Naive B cell (primary cell): ENCODE results near the gene SLAIN2. TPM values are rescaled to one million over a fixed set of nuclear protein-coding genes. Genes with fewer than 3 reads are reported as not detected.

ENCODE experiments used
- ATAC-seq, 2 donors: fragments of 150-1000 bp; cut with Tn5 transposase; 2 replicates each; pipeline ENCODE4 v1.10.0; 2021; ENCODE audit warnings: low read depth in 2 of 2, mild to moderate bottlenecking in 2 of 2, moderate library complexity in 2 of 2
- DNase-seq: peaks from one replicate; pipeline ENCODE4 v3.0.0; 2022
- H3K27ac Mint-ChIP-seq, 6 donors: one replicate each; pipeline ENCODE4 v1.8.0; 2020 to 2022; ENCODE audit warnings: mild to moderate bottlenecking in 6 of 6, mixed read lengths in 6 of 6, moderate library complexity in 5 of 6, inconsistent platforms in 2 of 6
- H3K27me3 Mint-ChIP-seq, 3 donors: one replicate each; pipeline ENCODE4 v1.8.0; 2021 to 2022; ENCODE audit warnings: mixed read lengths in 3 of 3, mild to moderate bottlenecking in 1 of 3
- H3K36me3 Mint-ChIP-seq, 2 donors: one replicate each; pipeline ENCODE4 v1.8.0; 2020 to 2022; ENCODE audit warnings: mixed read lengths in 2 of 2, inconsistent platforms in 1 of 2, mild to moderate bottlenecking in 1 of 2
- H3K4me1 Mint-ChIP-seq, 3 donors: one replicate each; pipeline ENCODE4 v1.8.0; 2020 to 2022; ENCODE audit warnings: mixed read lengths in 3 of 3, inconsistent platforms in 1 of 3, mild to moderate bottlenecking in 1 of 3, moderate library complexity in 1 of 3
- H3K4me3 Mint-ChIP-seq, 8 donors: one replicate each; pipeline ENCODE4 v1.8.0; 2020 to 2022; ENCODE audit warnings: mild to moderate bottlenecking in 8 of 8, mixed read lengths in 8 of 8, moderate library complexity in 8 of 8, inconsistent platforms in 2 of 8
- H3K9me3 Mint-ChIP-seq, 7 donors: one replicate each; pipeline ENCODE4 v1.8.0; 2020 to 2022; ENCODE audit warnings: mixed read lengths in 7 of 7, mild to moderate bottlenecking in 5 of 7, inconsistent platforms in 2 of 7, moderate library complexity in 1 of 7
- polyA plus RNA-seq, 6 donors: library from polyadenylated mRNA; unstranded; fragments of 300-500 nt; fragmentation: Illumina TruSeq; gene quantifications; one replicate each; pipeline ENCODE4 v1.2.3, GENCODE V29; 2021; ENCODE audit warnings: low read depth in 6 of 6

SLAIN2 gene
- polyA plus RNA-seq, 6 donors from 2014 or later: 14.5 to 33.2 (median 28.0) TPM

GRCh38 chr4:48340276-48340964, 909 bp upstream of the SLAIN2 start:
- ATAC-seq (peak; percentile 1 to 3), DNase-seq (no peak)
- H3K27ac Mint-ChIP-seq: peak overlapping the region; percentile 88 to 99 (median 96)
- peaks cover 26 to 44% (median 34%) of the 10 kb centered on the region in 3 donors for H3K4me1 Mint-ChIP-seq
- H3K36me3 Mint-ChIP-seq: peaks cover 0 to 8% of the 10 kb centered on the region in 2 donors
- H3K27me3 Mint-ChIP-seq: no peaks in the 10 kb centered on the region
- peak overlapping the region; percentile 92 to 99 (median 97) for H3K4me3 Mint-ChIP-seq
- no peaks in the 10 kb centered on the region for H3K9me3 Mint-ChIP-seq

DNA sequence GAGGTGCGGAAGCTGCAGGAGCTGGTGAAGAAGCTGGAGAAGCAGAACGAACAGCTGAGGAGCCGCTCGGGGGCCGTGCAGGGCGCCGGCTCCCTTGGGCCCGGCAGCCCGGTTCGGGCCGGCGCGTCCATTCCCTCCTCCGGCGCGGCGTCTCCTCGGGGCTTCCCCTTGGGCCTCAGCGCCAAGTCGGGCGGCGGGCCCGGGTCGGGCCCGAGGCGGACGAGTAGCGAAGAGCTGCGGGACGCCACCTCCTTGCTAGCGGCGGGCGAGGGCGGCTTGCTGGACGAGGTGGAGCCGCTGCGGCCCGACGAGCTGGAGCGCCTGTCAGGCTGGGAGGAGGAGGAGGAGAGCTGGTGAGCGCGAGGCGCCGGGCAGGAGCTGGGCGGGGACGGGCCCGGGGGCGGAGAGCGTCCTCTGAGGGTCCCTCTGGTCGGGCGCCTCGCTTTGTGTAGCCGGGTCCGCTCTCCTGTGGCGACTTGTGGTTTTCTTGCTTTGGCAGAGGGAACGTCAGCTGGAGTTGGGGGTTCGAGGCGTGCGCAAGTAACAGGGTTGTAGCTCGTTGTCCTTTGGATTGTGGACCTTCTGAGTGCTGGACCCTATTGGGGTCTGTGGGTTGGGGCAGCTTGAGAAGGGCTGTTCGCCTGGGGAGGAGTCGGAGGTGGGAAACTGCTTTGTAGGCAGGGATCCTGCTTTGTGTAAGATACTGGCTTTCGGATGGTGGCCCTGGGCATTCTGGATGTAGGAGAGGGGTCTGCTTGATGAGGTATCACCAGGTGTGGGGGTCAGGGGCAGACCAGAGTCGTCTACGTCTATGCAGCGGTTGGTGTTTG, 662 bp downstream of the SLAIN2 start:
- Mint-ChIP-seq H3K36me3 (peaks cover 0 to 8% of the 10 kb centered on the region in 2 donors), H3K27me3 (no peaks in the 10 kb centered on the region), H3K9me3 (no peaks in the 10 kb centered on the region), H3K4me1 (peaks cover 31 to 57% (median 43%) of the 10 kb centered on the region in 3 donors), H3K27ac (peak overlapping the region; percentile 97 to 99 (median 98)), H3K4me3 (peak overlapping the region; percentile 92 to 99 (median 97))
- DNase-seq (peak; percentile 10), ATAC-seq (peak; percentile 20 to 26)

GRCh38 chr4:48342606-48342880, 1.2 kb downstream of the SLAIN2 start:
- H3K36me3 Mint-ChIP-seq: peaks cover 0 to 8% of the 10 kb centered on the region in 2 donors
- peaks cover 33 to 57% (median 44%) of the 10 kb centered on the region in 3 donors for H3K4me1 Mint-ChIP-seq
- no peaks in the 10 kb centered on the region for H3K27me3 Mint-ChIP-seq

DNA sequence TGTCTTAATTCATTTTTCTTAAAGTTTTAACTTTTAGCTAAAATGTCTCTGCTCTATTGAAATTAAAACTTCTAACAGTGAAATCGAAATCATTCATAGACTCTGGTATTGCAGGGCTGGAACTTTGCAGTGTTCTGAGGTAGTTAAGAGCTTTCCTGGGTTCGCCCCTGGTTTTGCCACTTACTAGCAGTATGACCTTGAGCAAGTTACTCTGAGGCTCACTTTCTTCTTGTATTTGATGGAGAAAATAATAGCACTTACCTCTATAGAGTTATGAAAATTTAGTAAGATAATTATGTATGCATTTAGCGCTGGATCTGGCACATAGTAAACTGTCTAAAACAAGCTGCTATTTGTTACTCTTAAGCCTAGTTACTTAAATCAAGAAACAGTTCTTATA, 1.7 kb downstream of the SLAIN2 start:
- H3K9me3 Mint-ChIP-seq: no peaks in the 10 kb centered on the region
- peak overlapping the region in 5 of 6 donors; percentile 8 to 99 (median 85) for H3K27ac Mint-ChIP-seq
- ATAC-seq (no peak), DNase-seq (no peak)
- H3K27me3 Mint-ChIP-seq: no peaks in the 10 kb centered on the region
- peak overlapping the region; percentile 64 to 99 (median 94) for H3K4me3 Mint-ChIP-seq
- peaks cover 0 to 8% of the 10 kb centered on the region in 2 donors for H3K36me3 Mint-ChIP-seq
- peaks cover 35 to 62% (median 49%) of the 10 kb centered on the region in 3 donors for H3K4me1 Mint-ChIP-seq

More at GRCh38 chr4:48342606-48342880, 1.2 kb downstream of the SLAIN2 start:
- DNase-seq: no peak
- ATAC-seq: no peak
- no peaks in the 10 kb centered on the region for H3K9me3 Mint-ChIP-seq
- peak overlapping the region; percentile 92 to 99 (median 96) for H3K4me3 Mint-ChIP-seq
- peak overlapping the region; percentile 46 to 99 (median 94) for H3K27ac Mint-ChIP-seq

- Mint-ChIP-seq H3K9me3 (no peaks in the 10 kb centered on the region), H3K36me3 (peaks cover 0 to 8% of the 10 kb centered on the region in 2 donors), H3K27ac (peak overlapping the region in 4 of 6 donors; percentile 8 to 99 (median 52)), H3K27me3 (no peaks in the 10 kb centered on the region), H3K4me3 (peak overlapping the region in 7 of 8 donors; percentile 64 to 99 (median 94)), H3K4me1 (peaks cover 35 to 65% (median 54%) of the 10 kb centered on the region in 3 donors)
- ATAC-seq (no peak), DNase-seq (no peak)
Observed at GRCh38 chr4:48343551-48343950, 2.2 kb downstream of the SLAIN2 start.

DNA sequence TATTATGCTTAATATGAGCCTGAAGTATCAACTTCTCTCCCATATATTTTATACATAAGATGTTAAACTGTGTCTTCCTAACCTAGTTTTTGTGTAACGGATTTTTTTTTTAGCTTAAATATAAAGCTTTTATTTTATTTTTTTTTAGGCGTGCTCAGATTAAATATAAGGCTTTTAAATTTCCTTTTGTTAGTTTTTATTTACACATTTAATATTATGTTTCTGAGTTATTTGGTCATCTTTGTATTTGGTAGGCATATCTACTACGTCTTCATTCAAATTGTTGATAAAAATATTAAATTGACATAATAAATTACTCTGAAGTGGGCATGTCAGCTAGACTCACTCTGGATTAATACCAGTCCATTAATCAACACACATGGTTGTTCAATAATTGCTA, 4.2 kb downstream of the SLAIN2 start:
- Mint-ChIP-seq H3K36me3 (peaks cover 0 to 8% of the 10 kb centered on the region in 2 donors), H3K4me1 (peaks cover 40 to 73% (median 59%) of the 10 kb centered on the region in 3 donors), H3K4me3 (peak overlapping the region in 1 of 8 donors; percentile 99), H3K27ac (no peak overlapping the region), H3K27me3 (no peaks in the 10 kb centered on the region), H3K9me3 (no peaks in the 10 kb centered on the region)
- DNase-seq (no peak), ATAC-seq (no peak)

GRCh38 chr4:48346594-48346993, 5.3 kb downstream of the SLAIN2 start:
- Mint-ChIP-seq H3K9me3 (no peaks in the 10 kb centered on the region), H3K4me1 (peaks cover 43 to 77% (median 69%) of the 10 kb centered on the region in 3 donors), H3K4me3 (no peak overlapping the region), H3K36me3 (peaks cover 0 to 3% of the 10 kb centered on the region in 2 donors), H3K27ac (no peak overlapping the region), H3K27me3 (no peaks in the 10 kb centered on the region)
- DNase-seq (no peak), ATAC-seq (no peak)

- no peaks in the 10 kb centered on the region for H3K9me3 Mint-ChIP-seq
- peaks cover 41 to 82% (median 69%) of the 10 kb centered on the region in 3 donors for H3K4me1 Mint-ChIP-seq
- DNase-seq: no peak
- ATAC-seq: no peak
- no peaks in the 10 kb centered on the region for H3K27me3 Mint-ChIP-seq
- no peak overlapping the region for H3K4me3 Mint-ChIP-seq
- H3K36me3 Mint-ChIP-seq: no peaks in the 10 kb centered on the region
- H3K27ac Mint-ChIP-seq: no peak overlapping the region
Observed at GRCh38 chr4:48347282-48347921, 6.1 kb downstream of the SLAIN2 start.

DNA sequence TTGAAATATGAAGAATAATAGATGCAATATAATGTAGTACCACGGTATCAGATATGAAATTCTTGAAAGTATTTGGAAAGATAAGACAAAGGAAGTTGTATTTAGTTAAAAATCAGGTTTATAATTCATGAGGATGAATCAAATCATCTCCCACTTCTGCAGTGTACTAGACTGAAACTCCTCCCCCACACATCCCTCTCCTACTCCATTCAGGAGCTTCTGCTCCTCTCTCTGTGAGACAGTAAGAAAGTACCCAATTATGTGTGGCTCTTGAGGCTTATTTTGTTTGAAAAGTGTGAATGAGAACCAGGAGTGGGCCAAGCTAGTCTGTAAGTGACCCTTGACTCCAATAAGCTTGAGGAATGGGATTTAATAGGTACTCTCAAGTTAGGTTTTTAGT, 9.5 kb downstream of the SLAIN2 start:
- Mint-ChIP-seq H3K36me3 (peaks cover 0 to 3% of the 10 kb centered on the region in 2 donors), H3K9me3 (peaks cover 0 to 2% (median 0%) of the 10 kb centered on the region in 7 donors), H3K27ac (no peak overlapping the region), H3K4me1 (peaks cover 39 to 63% (median 50%) of the 10 kb centered on the region in 3 donors), H3K27me3 (no peaks in the 10 kb centered on the region), H3K4me3 (no peak overlapping the region)
- ATAC-seq: no peak
- DNase-seq: no peak

DNA sequence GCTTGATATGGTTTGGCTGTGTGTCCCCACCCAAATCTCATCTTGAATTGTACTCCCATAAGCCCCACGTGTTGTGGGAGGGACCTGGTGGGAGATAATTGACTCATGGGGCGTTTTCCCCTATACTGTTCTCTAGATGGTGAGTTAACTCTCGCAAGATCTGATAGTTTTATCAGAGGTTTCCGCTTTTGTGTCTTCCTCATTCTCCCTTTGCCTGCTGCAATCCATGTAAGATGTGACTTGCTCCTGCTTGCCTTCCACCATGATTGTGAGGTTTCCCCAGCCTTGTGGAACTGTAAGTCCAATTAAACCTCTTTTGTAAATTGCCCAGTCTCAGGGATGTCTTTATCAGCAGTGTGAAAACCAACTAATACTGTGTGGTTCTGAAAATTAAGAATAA, 11.5 kb downstream of the SLAIN2 start:
- no peak for DNase-seq
- Mint-ChIP-seq H3K36me3 (peaks cover 0 to 3% of the 10 kb centered on the region in 2 donors), H3K4me3 (no peak overlapping the region), H3K9me3 (peaks cover 0 to 2% (median 0%) of the 10 kb centered on the region in 7 donors), H3K27me3 (no peaks in the 10 kb centered on the region), H3K27ac (no peak overlapping the region), H3K4me1 (peaks cover 31 to 52% (median 38%) of the 10 kb centered on the region in 3 donors)
- ATAC-seq: no peak

GRCh38 chr4:48356355-48356754, 15.0 kb downstream of the SLAIN2 start:
- Mint-ChIP-seq H3K27me3 (no peaks in the 10 kb centered on the region), H3K4me1 (peaks cover 20 to 38% (median 28%) of the 10 kb centered on the region in 3 donors), H3K27ac (no peak overlapping the region), H3K9me3 (peaks cover 0 to 2% (median 0%) of the 10 kb centered on the region in 7 donors), H3K4me3 (no peak overlapping the region), H3K36me3 (peaks cover 0 to 3% of the 10 kb centered on the region in 2 donors)
- ATAC-seq (no peak), DNase-seq (no peak)

DNA sequence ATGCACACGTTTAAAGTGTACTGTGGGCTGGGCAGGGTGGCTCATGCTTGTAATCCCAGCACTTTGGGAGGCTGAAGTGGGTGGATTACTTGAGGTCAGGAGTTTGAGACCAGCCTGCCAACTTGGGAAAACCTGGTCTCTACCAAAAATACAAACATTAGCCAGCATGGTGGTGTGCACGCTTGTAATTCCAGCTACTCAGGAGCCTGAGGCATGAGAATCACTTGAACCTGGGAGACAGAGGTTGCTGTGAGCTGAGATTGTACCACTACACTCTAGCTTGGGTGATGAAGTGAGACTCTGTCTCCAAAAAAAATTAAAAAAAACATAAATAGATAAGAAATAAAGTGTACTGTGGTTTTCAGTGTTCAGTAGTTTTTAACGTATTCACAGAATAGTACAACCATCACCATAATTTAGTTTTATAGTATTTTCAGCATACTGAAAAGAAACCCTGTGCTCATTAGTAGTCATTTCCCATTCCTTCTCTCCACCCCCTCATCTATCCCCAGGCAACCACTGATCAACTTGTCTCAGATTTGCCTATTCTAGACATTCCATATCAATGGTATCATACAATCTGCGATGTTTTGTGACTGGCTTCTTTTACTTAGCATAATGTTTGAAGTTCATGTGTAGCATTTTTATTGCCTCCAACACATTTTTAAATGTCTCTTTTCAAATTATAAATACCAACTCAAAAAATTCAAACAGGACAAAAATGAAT, 19.1 kb downstream of the SLAIN2 start:
- ATAC-seq (no peak), DNase-seq (no peak)
- Mint-ChIP-seq H3K4me1 (peaks cover 12 to 16% (median 14%) of the 10 kb centered on the region in 3 donors), H3K9me3 (no peaks in the 10 kb centered on the region), H3K27ac (peak overlapping the region in 3 of 6 donors; percentile 36 to 92 (median 36)), H3K36me3 (no peaks in the 10 kb centered on the region), H3K27me3 (no peaks in the 10 kb centered on the region), H3K4me3 (no peak overlapping the region)

GRCh38 chr4:48361012-48361400, 19.7 kb downstream of the SLAIN2 start:
- no peaks in the 10 kb centered on the region for H3K9me3 Mint-ChIP-seq
- no peaks in the 10 kb centered on the region for H3K27me3 Mint-ChIP-seq
- no peaks in the 10 kb centered on the region for H3K36me3 Mint-ChIP-seq
- H3K4me3 Mint-ChIP-seq: no peak overlapping the region
- peak overlapping the region in 4 of 6 donors; percentile 15 to 69 (median 36) for H3K27ac Mint-ChIP-seq
- no peak for ATAC-seq
- DNase-seq: no peak
- peaks cover 12 to 19% (median 17%) of the 10 kb centered on the region in 3 donors for H3K4me1 Mint-ChIP-seq
